MM.1S (cell line): ENCODE measurements around the gene INO80D.

Experiments used
- CTCF ChIP-seq: fragments of 300-600 bp; sonication (generic); IDR thresholded peaks from 2 replicates; pipeline ENCODE4 v1.5.1; 2016; ENCODE audit warnings: antibody characterized with exemption, low read length, mixed read lengths
- EZH2 ChIP-seq: fragments of 300-600 bp; sonication (generic); optimal IDR thresholded peaks from 2 replicates; pipeline ENCODE3; 2017; ENCODE audit warnings: low read depth, mild to moderate bottlenecking, antibody characterized with exemption, low read length, mixed read lengths
- EZH2phosphoT487 ChIP-seq: fragments of 300-600 bp; sonication (generic); IDR thresholded peaks from 2 replicates; pipeline ENCODE4 v1.6.1; 2018; ENCODE audit warnings: antibody characterized with exemption, low read length

- TF ChIP-seq CTCF, result no peak
- no peak for TF ChIP-seq EZH2
- no peak for TF ChIP-seq EZH2phosphoT487
Observed at GRCh38 chr2:206098471-206098870, 12.5 kb upstream of the INO80D start.
